Progenitor cell of endocrine pancreas (in vitro differentiated cells): Measurements from ENCODE around the gene CFAP210. TPM values are rescaled to one million over a fixed set of nuclear protein-coding genes. Genes with fewer than 3 reads are reported as not detected.
"Not testable (repeated sequence)": the region's sequence is repeated elsewhere in the genome, so short reads cannot be mapped to it uniquely, and the experiment has no call there.

Experiments used
- DNase-seq: peaks from one replicate; pipeline ENCODE4 v3.0.0; 2021; ENCODE audit warnings: low spot score; ENCODE audit not compliant: unreplicated experiment
- H3K27ac Mint-ChIP-seq: 2 replicates; pipeline ENCODE4 v1.8.0; 2021; ENCODE audit warnings: mild to moderate bottlenecking, moderate library complexity, mixed read lengths
- H3K27me3 Mint-ChIP-seq: 2 replicates; pipeline ENCODE4 v1.8.0; 2021; ENCODE audit warnings: mixed read lengths
- H3K36me3 Mint-ChIP-seq: 2 replicates; pipeline ENCODE4 v1.8.0; 2022; ENCODE audit warnings: mixed read lengths; ENCODE audit not compliant: insufficient read depth
- H3K4me1 Mint-ChIP-seq: 2 replicates; pipeline ENCODE4 v1.8.0; 2021; ENCODE audit warnings: low read depth, mixed read lengths
- H3K4me3 Mint-ChIP-seq: 2 replicates; pipeline ENCODE4 v1.8.0; 2021; ENCODE audit warnings: low read depth, mild to moderate bottlenecking, moderate library complexity, mixed read lengths
- H3K9me3 Mint-ChIP-seq: 2 replicates; pipeline ENCODE4 v1.8.0; 2021; ENCODE audit warnings: low read depth, mixed read lengths
- CTCF ChIP-seq: fragments of 200-600 bp; sonication (generic); IDR thresholded peaks from one replicate; pipeline ENCODE4 v1.5.0; 2021; ENCODE audit warnings: antibody characterized with exemption, mild to moderate bottlenecking; ENCODE audit not compliant: unreplicated experiment
- total RNA-seq: library from RNA; stranded (reverse); gene quantifications from 2 replicates; pipeline ENCODE4 v1.2.1, GENCODE V29; 2021

CFAP210 gene
- total RNA-seq, 1 donor from 2014 or later, result 1.6 TPM

DNA sequence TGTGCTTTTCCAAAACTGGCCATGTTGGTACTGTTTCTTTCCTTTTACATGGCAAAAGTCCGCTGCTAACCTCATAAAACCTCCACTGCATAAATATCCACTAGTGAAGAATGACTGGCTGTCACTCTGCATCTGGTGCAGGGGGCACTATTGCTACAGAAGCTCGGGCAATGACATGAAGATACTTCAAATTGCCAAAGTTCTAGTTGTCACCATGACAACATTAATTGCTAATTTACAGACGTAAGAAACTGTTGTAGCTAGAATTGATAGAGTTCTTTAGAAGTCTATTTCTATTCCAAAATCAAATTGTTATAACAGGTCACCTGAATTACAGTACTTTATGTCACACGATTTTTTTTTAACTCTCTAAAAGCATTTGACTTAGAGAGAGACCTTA lies 845 bp downstream of the CFAP210 start:
- H3K27me3 Mint-ChIP-seq, result no peaks in the 10 kb centered on the region
- DNase-seq, result no peak
- H3K36me3 Mint-ChIP-seq, result peaks cover 8% of the 10 kb centered on the region
- no peak for TF ChIP-seq CTCF
- H3K27ac Mint-ChIP-seq, result peak overlapping the region; percentile 98
- peak overlapping the region; percentile 98 for H3K4me3 Mint-ChIP-seq
- peaks cover 13% of the 10 kb centered on the region for H3K4me1 Mint-ChIP-seq
- H3K9me3 Mint-ChIP-seq, result peaks cover 12% of the 10 kb centered on the region

DNA sequence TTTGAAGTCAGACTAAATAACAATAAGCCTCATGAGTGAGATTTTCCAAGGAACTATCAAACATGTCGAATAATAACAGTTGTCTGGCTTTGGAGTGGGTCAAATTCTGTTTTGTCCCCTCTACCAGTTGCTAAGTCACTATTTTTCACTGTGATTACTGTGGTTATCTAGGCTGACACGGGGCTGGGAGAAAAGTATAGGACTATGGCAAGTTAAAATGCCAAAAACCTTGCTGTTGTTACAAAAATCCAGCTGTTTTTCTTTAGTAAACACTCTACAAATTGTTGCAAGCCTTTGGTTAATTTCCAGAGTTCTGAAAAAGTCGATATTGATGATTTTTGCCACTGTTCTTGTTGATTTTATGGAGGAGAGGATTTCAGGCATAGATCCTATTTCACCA lies 1.5 kb downstream of the CFAP210 start:
- TF ChIP-seq CTCF, result no peak
- Mint-ChIP-seq H3K36me3 (peaks cover 11% of the 10 kb centered on the region), H3K27ac (no peak overlapping the region), H3K9me3 (peaks cover 14% of the 10 kb centered on the region), H3K4me1 (peaks cover 13% of the 10 kb centered on the region), H3K4me3 (no peak overlapping the region), H3K27me3 (no peaks in the 10 kb centered on the region)
- DNase-seq, result no peak

DNA sequence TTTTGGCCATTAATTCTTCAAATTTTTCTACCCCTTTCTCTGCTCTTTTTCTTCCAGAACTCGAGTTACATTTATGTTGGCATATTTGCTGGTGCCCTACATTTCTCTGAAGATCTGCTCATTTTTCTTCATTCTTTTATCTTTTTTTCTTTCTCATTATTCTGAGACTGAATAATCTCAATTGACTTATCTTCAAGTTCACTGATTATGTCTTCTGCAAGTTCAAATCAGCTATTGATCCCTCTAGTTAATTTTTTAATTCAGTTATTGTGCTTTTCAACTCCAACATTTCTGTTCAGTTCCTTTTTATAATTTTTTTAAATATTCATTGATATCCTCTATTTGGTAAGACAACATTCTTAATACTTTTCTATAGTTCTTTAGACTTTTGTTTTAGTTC lies 3.2 kb downstream of the CFAP210 start:
- TF ChIP-seq CTCF, result no peak
- Mint-ChIP-seq H3K9me3 (peaks cover 14% of the 10 kb centered on the region), H3K36me3 (peaks cover 16% of the 10 kb centered on the region), H3K27me3 (no peaks in the 10 kb centered on the region), H3K27ac (no peak overlapping the region), H3K4me1 (peaks cover 13% of the 10 kb centered on the region), H3K4me3 (no peak overlapping the region)
- DNase-seq, result no peak

DNA sequence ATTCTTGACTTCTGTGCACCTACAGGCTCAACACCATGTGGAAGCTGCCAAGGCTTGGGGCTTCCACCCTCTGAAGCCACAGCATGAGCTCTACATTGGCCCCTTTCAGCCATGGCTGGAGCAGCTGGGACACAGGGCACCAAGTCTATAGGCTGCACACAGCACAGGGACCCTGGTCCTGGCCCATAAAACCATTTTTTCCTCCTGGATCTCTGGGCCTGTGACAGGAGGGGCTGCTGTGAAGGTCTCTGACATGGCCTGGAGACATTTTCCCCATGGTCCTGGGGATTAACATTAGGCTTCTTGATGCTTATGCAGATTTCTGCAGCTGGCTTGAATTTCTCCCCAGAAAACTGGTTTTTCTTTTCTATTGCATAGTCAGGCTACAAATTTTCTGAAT lies 6.3 kb downstream of the CFAP210 start:
- not testable (repeated sequence) for H3K27me3 Mint-ChIP-seq, H3K4me3 Mint-ChIP-seq, H3K4me1 Mint-ChIP-seq, H3K27ac Mint-ChIP-seq, DNase-seq
- peaks cover 16% of the 10 kb centered on the region for H3K36me3 Mint-ChIP-seq
- peaks cover 14% of the 10 kb centered on the region for H3K9me3 Mint-ChIP-seq

- H3K27ac Mint-ChIP-seq, H3K27me3 Mint-ChIP-seq, H3K4me3 Mint-ChIP-seq, H3K4me1 Mint-ChIP-seq, DNase-seq: not testable (repeated sequence)
- Mint-ChIP-seq H3K9me3 (peaks cover 14% of the 10 kb centered on the region), H3K36me3 (peaks cover 16% of the 10 kb centered on the region)
These were observed 7.4 kb downstream of the CFAP210 start for GRCh38 chr2:169686825-169687224.

DNA sequence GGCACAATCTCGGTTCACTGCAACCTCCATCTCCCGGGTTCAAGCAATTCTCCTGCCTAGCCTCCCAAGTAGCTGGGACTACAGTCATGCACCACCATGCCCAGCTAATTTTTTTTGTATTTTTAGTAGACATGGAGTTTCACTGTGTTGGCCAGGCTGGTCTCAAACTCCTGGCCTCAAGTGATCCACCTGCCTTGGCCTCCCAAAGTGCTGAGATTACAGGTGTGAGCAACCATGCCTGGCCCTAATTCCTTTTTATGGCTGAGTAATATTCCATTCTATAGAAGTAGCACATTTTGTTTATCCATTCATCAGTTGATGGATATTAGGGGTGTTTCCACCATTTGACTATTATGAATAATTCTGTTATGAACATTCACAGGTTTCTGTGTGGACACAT lies 9.5 kb downstream of the CFAP210 start:
- not testable (repeated sequence) for H3K4me1 Mint-ChIP-seq, H3K4me3 Mint-ChIP-seq, H3K27me3 Mint-ChIP-seq, DNase-seq, H3K27ac Mint-ChIP-seq
- peaks cover 17% of the 10 kb centered on the region for H3K36me3 Mint-ChIP-seq
- H3K9me3 Mint-ChIP-seq, result peaks cover 13% of the 10 kb centered on the region

GRCh38 chr2:169684135-169684565 lies 10.1 kb downstream of the CFAP210 start:
- Mint-ChIP-seq H3K9me3 (peaks cover 10% of the 10 kb centered on the region), H3K27me3 (no peaks in the 10 kb centered on the region), H3K27ac (no peak overlapping the region), H3K4me3 (no peak overlapping the region), H3K4me1 (peaks cover 5% of the 10 kb centered on the region), H3K36me3 (peaks cover 17% of the 10 kb centered on the region)
- no peak for TF ChIP-seq CTCF
- no peak for DNase-seq
